Measurements from ENCODE around the gene UPF3A.
A peak's percentile ranks its signal among the peaks of the same experiment; 100 is the strongest.

UPF3A gene

DNA sequence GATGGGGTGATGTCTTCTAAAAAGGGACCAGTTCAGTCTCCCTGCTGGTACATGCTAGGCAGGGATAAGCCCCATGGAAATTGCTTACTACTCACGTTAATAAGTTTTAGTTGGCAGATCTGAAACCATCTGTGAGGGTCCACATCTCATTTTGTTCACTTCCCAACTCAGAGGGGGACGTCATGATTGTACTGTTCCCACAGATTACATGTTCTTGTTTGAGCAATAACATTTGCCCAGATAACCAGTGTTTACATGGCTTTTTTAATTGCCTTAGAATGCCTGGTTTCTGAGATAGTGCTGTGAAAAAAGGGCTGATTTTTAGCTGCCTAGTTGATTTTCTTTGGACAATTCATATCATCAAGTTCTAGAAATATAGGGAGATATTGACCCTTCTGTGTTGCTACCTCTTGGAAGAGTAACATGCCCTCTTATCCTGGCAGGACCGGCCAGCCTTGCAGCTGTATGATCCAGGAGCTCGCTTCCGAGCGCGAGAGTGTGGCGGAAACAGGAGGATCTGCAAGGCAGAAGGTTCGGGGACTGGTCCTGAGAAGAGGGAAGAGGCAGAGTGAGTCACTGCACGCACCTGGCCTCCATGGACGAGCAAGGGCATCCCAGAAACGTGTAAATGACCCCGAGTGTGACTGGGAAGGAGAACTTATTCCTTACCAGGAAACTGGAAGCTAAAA is 23.1 kb downstream of the UPF3A start:
- no peaks in the 10 kb centered on the region for H3K27me3 ChIP-seq (ENCODE audit: control insufficient read depth, insufficient read depth, low read length)
- peaks cover 65% of the 10 kb centered on the region for H3K36me3 ChIP-seq (ENCODE audit: control insufficient read depth, insufficient read depth, low read length)

GRCh38 chr13:114309086-114309485 is 27.7 kb downstream of the UPF3A start:
- H3K4me1 ChIP-seq (ENCODE audit: control insufficient read depth, insufficient read depth, low read length): peaks cover 3% of the 10 kb centered on the region; the same call in 1 of the 2 replicates
- peaks cover 26% of the 10 kb centered on the region for H3K36me3 ChIP-seq (ENCODE audit: control insufficient read depth, insufficient read depth, low read length)
- no peak overlapping the region for H3K4me3 ChIP-seq (ENCODE audit: low read depth, low read length)
- H3K9me3 ChIP-seq (ENCODE audit: control insufficient read depth, insufficient read depth, low read length): no peaks in the 10 kb centered on the region
- no peaks in the 10 kb centered on the region for H3K27me3 ChIP-seq (ENCODE audit: control insufficient read depth, insufficient read depth, low read length)
- H3K9ac ChIP-seq (ENCODE audit: low read depth, low read length): no peak overlapping the region
- no peak overlapping the region for H3K27ac ChIP-seq (ENCODE audit: low read depth, low read length)

More for the DNA sequence above, 23.1 kb downstream of the UPF3A start:
- no peak overlapping the region for H3K4me3 ChIP-seq (ENCODE audit: low read depth, low read length)
- no peaks in the 10 kb centered on the region for H3K4me1 ChIP-seq (ENCODE audit: control insufficient read depth, insufficient read depth, low read length)
- no peaks in the 10 kb centered on the region for H3K9me3 ChIP-seq (ENCODE audit: control insufficient read depth, insufficient read depth, low read length)
- H3K9ac ChIP-seq (ENCODE audit: low read depth, low read length): no peak overlapping the region
- H3K27ac ChIP-seq (ENCODE audit: low read depth, low read length): no peak overlapping the region

GRCh38 chr13:114309806-114310410 is 28.5 kb downstream of the UPF3A start:
- no peak overlapping the region for H3K4me3 ChIP-seq (ENCODE audit: low read depth, low read length)
- H3K27ac ChIP-seq (ENCODE audit: low read depth, low read length): no peak overlapping the region
- H3K9me3 ChIP-seq (ENCODE audit: control insufficient read depth, insufficient read depth, low read length): no peaks in the 10 kb centered on the region
- peaks cover 3% of the 10 kb centered on the region; the same call in 1 of the 2 replicates for H3K4me1 ChIP-seq (ENCODE audit: control insufficient read depth, insufficient read depth, low read length)
- H3K27me3 ChIP-seq (ENCODE audit: control insufficient read depth, insufficient read depth, low read length): no peaks in the 10 kb centered on the region
- H3K9ac ChIP-seq (ENCODE audit: low read depth, low read length): no peak overlapping the region
- peaks cover 18% of the 10 kb centered on the region for H3K36me3 ChIP-seq (ENCODE audit: control insufficient read depth, insufficient read depth, low read length)

DNA sequence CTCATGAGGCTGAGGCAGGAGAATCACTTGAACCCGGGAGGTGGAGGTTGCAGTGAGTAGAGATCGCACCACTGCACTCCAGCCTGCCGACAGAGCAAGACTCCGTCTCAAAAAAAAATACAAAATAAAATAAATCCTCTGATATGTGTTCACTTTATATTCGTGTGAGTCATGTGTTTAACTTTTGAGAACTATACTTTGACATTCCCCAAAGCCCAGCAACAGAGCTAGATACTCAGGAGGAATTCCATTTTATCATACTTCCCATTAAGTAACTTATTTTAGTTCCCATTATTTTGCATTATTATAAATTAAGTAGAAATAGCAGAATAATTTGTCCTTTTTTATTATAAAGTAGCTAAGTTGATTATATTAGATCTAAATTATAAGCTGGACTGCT is 29.6 kb downstream of the UPF3A start:
- H3K4me1 ChIP-seq (ENCODE audit: control insufficient read depth, insufficient read depth, low read length): peaks cover 8% of the 10 kb centered on the region

GRCh38 chr13:114311387-114311786 is 30.0 kb downstream of the UPF3A start:
- peaks cover 8% of the 10 kb centered on the region for H3K4me1 ChIP-seq (ENCODE audit: control insufficient read depth, insufficient read depth, low read length)
- H3K27ac ChIP-seq (ENCODE audit: low read depth, low read length): no peak overlapping the region
- H3K36me3 ChIP-seq (ENCODE audit: control insufficient read depth, insufficient read depth, low read length): peaks cover 11% of the 10 kb centered on the region; the same call in 1 of the 2 replicates
- H3K9ac ChIP-seq (ENCODE audit: low read depth, low read length): no peak overlapping the region
- no peaks in the 10 kb centered on the region for H3K27me3 ChIP-seq (ENCODE audit: control insufficient read depth, insufficient read depth, low read length)
- H3K4me3 ChIP-seq (ENCODE audit: low read depth, low read length): no peak overlapping the region
- no peaks in the 10 kb centered on the region for H3K9me3 ChIP-seq (ENCODE audit: control insufficient read depth, insufficient read depth, low read length)

More for the DNA sequence above, 29.6 kb downstream of the UPF3A start:
- Histone ChIP-seq H3K27me3 (ENCODE audit: control insufficient read depth, insufficient read depth, low read length) (no peaks in the 10 kb centered on the region), H3K36me3 (ENCODE audit: control insufficient read depth, insufficient read depth, low read length) (peaks cover 14% of the 10 kb centered on the region), H3K9me3 (ENCODE audit: control insufficient read depth, insufficient read depth, low read length) (no peaks in the 10 kb centered on the region), H3K9ac (ENCODE audit: low read depth, low read length) (no peak overlapping the region), H3K4me3 (ENCODE audit: low read depth, low read length) (no peak overlapping the region), H3K27ac (ENCODE audit: low read depth, low read length) (no peak overlapping the region)

GRCh38 chr13:114311908-114312307 is 30.5 kb downstream of the UPF3A start:
- Histone ChIP-seq H3K4me3 (ENCODE audit: low read depth, low read length) (no peak overlapping the region), H3K4me1 (ENCODE audit: control insufficient read depth, insufficient read depth, low read length) (peaks cover 8% of the 10 kb centered on the region), H3K27ac (ENCODE audit: low read depth, low read length) (no peak overlapping the region), H3K9ac (ENCODE audit: low read depth, low read length) (no peak overlapping the region), H3K36me3 (ENCODE audit: control insufficient read depth, insufficient read depth, low read length) (peaks cover 9% of the 10 kb centered on the region; the same call in 1 of the 2 replicates), H3K9me3 (ENCODE audit: control insufficient read depth, insufficient read depth, low read length) (no peaks in the 10 kb centered on the region), H3K27me3 (ENCODE audit: control insufficient read depth, insufficient read depth, low read length) (no peaks in the 10 kb centered on the region)

DNA sequence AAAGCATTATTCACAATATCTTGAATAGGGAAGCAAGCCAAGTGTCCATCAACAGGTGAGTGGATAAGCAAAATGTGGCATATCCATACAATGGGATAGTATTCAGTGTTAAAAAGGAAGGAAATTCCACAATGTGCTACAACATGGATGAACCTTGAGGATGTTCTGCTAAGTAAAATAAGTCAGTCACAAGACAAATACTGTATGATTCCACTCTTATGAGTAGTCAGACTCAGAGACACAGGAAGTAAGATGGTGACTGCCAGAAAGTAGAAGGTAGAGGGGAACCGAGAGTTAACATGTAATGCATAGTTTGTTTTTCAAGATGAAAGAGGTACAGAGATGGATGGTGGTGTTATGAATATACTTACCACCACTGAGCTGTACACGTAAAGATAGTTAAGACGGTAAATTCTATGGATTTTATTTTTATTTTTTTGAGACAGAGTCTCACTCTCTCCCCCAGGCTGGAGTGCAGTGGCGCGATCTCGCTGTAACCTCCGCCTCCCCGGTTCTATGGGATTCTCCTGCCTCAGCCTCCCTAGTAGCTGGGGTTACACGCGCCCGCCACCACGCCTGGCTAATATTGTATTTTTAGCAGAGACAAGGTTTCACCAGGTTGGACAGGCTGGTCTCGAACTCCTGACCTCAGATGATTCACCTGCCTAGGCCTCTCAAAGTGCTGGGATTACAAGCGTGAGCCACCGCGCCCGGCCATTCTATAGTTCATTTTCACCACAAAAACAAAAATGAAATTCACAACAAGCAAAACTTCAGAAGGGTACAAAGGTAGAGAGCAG is 31.9 kb downstream of the UPF3A start:
- H3K9me3 ChIP-seq (ENCODE audit: control insufficient read depth, insufficient read depth, low read length): no peaks in the 10 kb centered on the region
- H3K27me3 ChIP-seq (ENCODE audit: control insufficient read depth, insufficient read depth, low read length): no peaks in the 10 kb centered on the region
- H3K4me1 ChIP-seq (ENCODE audit: control insufficient read depth, insufficient read depth, low read length): peaks cover 8% of the 10 kb centered on the region
- peak overlapping the region; percentile 84; the same call in 1 of the 2 replicates for H3K9ac ChIP-seq (ENCODE audit: low read depth, low read length)
- 0 out of 2 replicates have a peak, but pooled peaks cover 3% of the 10 kb centered on the region for H3K36me3 ChIP-seq (ENCODE audit: control insufficient read depth, insufficient read depth, low read length)
- peak overlapping the region; percentile 74 for H3K4me3 ChIP-seq (ENCODE audit: low read depth, low read length)
- peak overlapping the region; percentile 91 for H3K27ac ChIP-seq (ENCODE audit: low read depth, low read length)

DNA sequence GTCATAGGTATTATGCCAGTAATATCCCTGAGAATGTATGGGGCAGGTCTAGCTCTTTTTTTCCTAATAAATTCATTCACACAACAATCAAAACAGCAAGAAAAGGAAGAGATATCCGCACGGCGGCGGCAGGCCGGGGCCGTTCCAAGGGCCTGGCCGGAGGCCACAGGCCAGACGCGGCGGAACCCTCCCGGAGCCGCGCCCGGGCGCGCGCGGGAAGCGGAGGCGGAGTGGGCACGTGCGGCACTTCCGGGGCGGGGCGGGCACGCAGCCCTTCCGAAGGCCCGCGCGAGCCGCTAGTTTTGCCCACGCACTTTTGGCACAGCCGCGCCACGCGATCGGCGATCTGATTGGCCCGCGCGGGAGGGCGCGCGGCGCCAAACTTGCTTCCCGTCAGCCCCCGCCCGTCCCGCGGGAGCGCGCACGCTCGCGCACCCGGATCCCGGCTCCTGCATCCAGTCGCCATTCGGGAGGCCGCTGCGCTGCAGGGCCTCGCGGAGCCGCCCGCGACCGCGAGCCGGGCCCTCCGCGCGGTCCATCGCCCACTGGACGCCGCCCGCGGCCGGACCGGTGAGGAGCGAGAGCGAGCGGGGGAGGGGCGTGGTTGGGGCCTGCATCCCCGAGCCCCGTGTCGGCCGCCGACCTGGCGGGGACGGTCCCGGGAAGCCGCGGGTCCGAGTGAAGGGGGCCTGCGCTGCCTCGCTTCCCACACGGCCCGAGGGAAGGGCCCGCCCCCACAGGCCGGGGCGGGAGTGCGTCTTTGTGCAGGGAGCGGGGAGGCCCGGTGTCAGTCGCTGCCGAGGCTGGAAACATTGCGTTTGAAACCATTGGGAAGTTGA is 32.9 kb downstream of the UPF3A start, which contains the start of gene CHAMP1:
Gene CHAMP1 (plus strand): TSS at position 430 of the 839 bp plus-strand sequence. CDS start 9,340 bp downstream, outside the sequence.
- H3K9ac ChIP-seq (ENCODE audit: low read depth, low read length): peak within 1 kb of the TSS; percentile 84
- 0 out of 2 replicates have a peak, but pooled peaks cover 3% of the 10 kb centered on the region for H3K36me3 ChIP-seq (ENCODE audit: control insufficient read depth, insufficient read depth, low read length)
- peak within 1 kb of the TSS; percentile 74 for H3K4me3 ChIP-seq (ENCODE audit: low read depth, low read length)
- no peaks in the 10 kb centered on the region for H3K27me3 ChIP-seq (ENCODE audit: control insufficient read depth, insufficient read depth, low read length)
- H3K9me3 ChIP-seq (ENCODE audit: control insufficient read depth, insufficient read depth, low read length): no peaks in the 10 kb centered on the region
- peak within 1 kb of the TSS; percentile 91 for H3K27ac ChIP-seq (ENCODE audit: low read depth, low read length)
- H3K4me1 ChIP-seq (ENCODE audit: control insufficient read depth, insufficient read depth, low read length): peaks cover 8% of the 10 kb centered on the region

- H3K36me3 ChIP-seq (ENCODE audit: control insufficient read depth, insufficient read depth, low read length): 0 out of 2 replicates have a peak, but pooled peaks cover 10% of the 10 kb centered on the region
- H3K9ac ChIP-seq (ENCODE audit: low read depth, low read length): peak overlapping the region; percentile 84; the same call in 1 of the 2 replicates
- H3K4me3 ChIP-seq (ENCODE audit: low read depth, low read length): peak overlapping the region; percentile 74
- peaks cover 8% of the 10 kb centered on the region for H3K4me1 ChIP-seq (ENCODE audit: control insufficient read depth, insufficient read depth, low read length)
- H3K27ac ChIP-seq (ENCODE audit: low read depth, low read length): peak overlapping the region; percentile 91
- no peaks in the 10 kb centered on the region for H3K27me3 ChIP-seq (ENCODE audit: control insufficient read depth, insufficient read depth, low read length)
- H3K9me3 ChIP-seq (ENCODE audit: control insufficient read depth, insufficient read depth, low read length): no peaks in the 10 kb centered on the region
Observed at GRCh38 chr13:114315074-114315785, 33.8 kb downstream of the UPF3A start.

DNA sequence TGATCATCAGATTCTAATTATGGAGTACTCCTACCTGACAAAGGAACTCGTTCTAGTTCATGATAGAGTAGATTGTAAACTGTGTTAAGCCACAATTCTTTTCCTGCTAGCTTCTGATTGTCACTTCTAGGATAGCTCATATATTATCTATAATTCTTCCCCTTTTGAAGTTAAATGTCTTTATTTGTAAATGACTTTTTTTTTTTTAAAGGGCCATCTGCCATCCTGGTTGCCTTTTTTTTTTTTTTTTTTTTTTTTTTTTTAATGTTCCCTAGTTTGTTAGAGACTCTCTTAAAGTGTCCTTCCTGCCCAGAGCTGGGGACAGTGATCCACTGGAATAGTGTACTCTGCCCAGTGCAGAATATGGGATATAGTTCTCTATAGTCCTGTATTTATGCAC is 37.2 kb downstream of the UPF3A start:
- no peak overlapping the region for H3K9ac ChIP-seq (ENCODE audit: low read depth, low read length)
- peaks cover 38% of the 10 kb centered on the region for H3K36me3 ChIP-seq (ENCODE audit: control insufficient read depth, insufficient read depth, low read length)
- H3K9me3 ChIP-seq (ENCODE audit: control insufficient read depth, insufficient read depth, low read length): no peaks in the 10 kb centered on the region
- no peaks in the 10 kb centered on the region for H3K27me3 ChIP-seq (ENCODE audit: control insufficient read depth, insufficient read depth, low read length)
- H3K4me1 ChIP-seq (ENCODE audit: control insufficient read depth, insufficient read depth, low read length): peaks cover 8% of the 10 kb centered on the region
- H3K27ac ChIP-seq (ENCODE audit: low read depth, low read length): no peak overlapping the region
- no peak overlapping the region for H3K4me3 ChIP-seq (ENCODE audit: low read depth, low read length)

Measured in HUES48 (cell line).